Islet precursor cell (in vitro differentiated cells): ENCODE measurements around the gene MED13L.

Experiments used
- DNase-seq: peaks from one replicate; pipeline ENCODE4 v3.0.0-alpha.2; 2018

Gene MED13L

DNA sequence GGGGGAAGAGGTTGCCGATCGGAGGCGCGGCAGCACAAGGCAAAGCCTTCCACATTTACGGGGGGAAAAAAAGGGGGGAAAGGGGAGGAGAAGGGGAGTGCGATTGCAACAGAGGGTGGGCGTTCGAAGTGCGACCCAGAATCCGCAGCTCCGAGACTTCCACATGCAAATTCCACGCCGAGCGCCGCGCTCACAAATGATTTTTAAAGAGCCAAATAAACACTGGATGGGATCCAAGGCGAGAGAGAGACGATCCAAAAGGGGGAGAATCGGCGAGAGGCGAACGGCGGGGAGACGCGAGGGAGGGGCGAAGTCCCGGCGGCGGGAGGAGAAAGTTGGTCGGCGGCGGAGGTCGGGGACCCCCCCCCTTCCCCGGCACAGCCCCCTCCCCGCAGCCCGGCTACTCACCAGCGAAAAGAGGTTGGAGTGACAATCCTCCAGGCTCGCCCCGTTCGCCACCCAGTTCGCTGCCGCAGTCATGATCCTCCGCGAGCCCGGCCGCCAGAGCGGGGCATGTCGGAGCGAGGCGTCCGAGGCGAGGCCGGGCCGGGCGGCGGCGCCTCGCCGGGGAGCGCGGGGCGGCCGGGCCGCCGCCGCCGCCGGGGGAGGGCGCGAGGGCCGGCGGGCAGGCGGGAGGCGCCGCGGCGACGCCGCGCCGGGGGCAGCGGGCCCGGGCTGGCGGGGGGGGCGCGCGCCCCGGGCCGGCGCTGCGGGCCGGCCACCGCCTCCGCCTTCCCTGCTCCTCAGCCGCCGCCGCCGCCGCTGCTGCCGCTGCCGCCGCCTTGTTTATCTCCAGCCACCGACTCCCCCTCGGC is 634 bp downstream of the MED13L start:
- peak; percentile 92 for DNase-seq

DNA sequence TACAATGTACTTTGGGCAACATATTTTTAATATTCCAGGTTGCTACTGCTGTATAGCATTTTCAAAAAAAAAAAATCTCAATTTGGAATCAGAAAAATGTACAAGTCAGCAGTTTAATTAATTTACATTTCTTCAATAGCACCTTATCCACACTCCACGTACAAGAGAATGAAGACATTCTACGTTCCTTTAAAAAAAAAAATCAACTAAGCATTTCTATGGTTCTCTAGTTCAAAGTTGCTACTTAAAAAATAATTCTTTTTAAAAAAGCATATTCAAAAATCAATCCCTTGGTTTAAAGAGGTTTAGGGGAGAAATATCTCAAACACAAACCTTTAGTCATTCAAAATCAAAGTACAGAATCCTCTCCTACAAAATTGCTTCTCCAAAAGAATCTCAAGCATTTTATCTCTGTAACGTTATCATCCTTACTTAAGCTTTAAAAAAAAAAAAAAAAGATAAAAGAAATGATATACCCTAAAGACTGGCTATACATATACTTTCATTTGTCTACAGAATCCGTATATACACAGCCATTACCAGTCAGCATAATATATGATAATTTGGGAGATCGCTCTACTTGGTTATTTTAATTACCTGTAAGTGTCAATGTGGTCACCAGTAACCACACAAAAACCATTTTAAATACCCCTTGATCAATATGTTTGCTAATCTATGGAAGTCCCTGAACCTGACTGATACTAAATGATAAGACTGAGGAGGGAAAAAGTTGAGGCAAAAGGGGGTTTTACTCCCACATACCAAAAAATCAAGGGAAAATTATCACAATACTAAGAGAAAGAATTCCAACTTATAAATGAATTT is 2.7 kb downstream of the MED13L start:
- DNase-seq: no peak

DNA sequence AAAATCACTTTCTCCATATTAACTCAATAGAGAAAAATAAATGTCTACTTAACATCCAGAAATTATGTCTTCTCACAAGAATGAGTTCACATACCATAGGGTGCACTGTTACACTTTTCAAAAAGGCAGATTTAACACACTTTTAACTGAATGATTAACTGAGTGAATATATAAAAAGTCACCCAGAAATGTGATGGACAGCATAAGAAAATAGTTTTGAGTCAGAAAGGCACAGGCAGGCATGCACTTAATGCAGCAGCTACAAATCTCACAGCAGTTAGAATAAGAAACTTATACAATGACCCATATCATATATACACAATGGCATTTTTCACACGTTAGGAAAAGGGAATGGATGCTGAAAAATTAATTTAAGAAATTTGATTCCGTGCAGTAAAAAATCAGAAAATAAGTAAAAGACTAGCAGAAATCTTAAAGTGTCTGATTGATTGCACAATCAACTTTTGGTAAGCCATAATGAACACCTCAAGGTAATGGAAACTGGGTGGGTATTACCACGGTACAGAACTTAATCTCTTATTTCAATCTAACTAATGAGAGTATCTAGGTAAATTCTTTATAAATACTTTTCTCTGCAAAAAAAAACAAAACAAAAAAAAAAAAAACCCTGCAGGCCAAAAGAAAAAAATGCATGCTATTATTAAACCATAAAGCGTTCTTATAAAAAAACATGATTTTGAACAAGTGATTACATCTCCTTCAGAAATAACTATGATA is 3.5 kb downstream of the MED13L start:
- DNase-seq: no peak

DNA sequence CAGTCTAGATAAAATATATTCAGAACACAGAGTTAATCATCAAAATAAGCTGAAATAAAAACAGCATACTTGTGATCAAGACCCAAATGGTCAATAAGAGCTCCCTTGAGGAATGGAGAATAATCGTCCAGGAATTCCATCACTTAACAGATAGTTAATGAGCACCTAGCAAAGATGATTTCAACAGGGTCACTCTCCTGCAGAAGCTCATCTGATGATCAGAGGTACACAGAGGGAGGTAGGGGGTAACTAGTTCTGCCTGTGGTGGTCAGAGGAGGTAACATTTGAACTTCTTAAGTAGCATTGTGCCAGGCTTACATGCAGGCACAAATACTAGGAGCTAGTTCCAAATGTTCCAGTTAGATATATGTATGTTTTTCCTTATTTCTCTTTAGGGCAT is 9.5 kb downstream of the MED13L start:
- DNase-seq: no peak

DNA sequence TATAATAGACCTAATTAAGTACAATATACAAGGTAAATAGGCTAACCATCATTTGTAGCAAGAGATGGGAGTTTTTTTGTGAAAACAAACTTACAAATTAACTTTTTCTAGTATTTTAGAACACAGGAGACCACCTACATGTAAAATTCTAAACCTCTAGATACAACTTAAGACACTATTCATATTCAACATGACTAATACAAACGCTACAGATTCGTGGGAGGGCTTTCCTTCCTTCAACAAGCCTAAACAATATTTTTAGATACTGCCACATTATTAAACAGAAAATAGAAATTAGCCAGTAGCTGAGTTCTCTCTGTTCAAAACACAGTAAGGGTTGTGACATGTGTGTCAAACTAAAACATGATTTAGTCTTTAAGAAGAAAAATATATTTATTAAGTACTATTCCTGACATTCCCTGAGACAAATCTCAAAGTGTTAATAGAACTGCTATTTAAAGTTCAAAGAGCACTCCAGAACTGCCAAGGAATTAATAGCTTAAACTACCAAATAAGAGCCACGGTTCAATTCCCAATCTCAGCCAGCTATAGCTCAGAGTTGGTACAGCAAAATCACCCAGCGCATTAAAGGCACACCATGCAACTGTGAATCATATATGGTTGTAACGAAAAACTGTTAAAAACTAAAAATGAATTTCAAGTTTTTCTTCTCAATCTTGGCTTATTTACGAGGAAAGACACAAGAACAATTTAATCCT is 10.7 kb downstream of the MED13L start:
- no peak for DNase-seq

DNA sequence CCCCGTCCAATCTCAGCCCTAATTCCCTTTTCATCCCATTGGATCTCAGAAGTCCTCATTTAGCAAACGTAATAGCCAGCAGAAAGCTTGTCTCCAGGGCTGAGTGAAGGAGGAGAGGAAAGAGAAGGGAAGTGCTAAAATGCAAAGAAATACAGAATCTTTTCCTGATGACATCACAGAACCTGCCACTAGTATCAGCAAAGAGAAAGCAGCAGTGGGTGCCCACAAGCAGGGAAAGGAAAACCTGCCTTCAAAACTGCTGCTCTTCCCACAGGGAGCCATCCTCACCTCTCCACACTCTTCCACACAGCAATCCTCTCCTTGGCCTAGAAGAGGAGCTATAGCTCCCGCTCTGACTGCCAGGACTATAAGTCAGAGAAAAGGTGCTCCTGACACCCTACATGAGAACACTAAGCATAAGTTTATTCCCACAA is 11.3 kb downstream of the MED13L start:
- peak; percentile 75 for DNase-seq

DNA sequence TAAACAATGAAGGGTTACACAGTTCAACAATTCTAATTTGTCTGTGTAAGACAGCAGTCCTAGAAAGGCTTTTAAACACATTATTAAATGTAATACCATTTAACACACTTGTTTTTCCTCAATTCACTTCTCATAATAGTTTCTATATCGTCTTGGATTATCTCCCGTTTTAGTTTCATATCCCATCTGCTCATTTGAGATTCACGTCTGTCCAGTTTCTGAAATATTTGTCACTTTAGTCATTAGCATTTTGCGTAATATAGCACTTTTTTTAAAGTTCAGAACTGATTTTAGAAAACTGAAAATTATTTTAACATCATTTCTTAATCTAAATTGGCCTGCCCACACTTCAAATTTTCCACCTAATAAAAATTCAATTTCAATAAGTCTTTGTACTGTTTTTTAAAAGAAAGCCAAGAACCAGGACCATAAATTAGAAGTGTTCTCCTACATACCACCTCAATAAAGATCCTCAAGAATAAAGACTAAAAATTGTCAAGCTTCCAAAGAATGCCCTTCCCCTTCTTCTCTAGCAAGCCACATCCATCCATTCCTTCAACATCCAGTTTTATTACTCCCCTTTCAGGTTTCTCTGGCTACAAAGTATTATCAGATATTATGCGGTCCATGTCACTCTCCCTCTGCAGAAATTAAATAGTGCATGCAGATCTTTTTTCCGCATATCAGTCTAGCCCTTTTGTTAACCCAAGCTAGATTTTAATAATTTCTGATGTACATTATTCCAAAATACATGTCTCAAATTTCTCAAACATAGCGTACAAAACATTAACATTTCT is 11.9 kb downstream of the MED13L start:
- no peak for DNase-seq

DNA sequence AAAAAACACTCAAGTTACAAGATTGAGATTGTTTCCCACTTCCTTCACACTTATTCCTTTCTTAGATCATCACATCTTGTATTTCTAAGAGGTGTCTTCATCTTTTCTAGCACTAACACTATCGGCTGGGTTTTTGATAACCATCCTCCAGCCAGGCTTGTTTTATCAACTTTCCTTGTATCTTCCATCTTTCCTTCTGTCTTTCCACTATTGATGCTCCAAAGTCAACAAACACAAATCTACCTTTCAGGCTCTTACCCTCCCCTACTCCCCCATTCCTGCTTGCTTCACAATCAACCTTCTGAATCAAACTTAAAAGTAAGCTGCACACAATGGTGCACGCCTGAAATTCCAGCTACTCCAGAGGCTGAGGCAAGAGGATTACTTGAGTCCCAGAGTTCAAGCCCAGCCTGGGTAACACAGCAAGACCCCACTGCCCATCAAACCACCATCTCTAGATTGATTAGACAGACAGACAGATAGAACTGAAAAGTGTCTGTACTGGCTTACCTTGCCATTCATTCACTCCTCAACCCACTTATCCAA is 12.9 kb downstream of the MED13L start:
- no peak for DNase-seq

DNA sequence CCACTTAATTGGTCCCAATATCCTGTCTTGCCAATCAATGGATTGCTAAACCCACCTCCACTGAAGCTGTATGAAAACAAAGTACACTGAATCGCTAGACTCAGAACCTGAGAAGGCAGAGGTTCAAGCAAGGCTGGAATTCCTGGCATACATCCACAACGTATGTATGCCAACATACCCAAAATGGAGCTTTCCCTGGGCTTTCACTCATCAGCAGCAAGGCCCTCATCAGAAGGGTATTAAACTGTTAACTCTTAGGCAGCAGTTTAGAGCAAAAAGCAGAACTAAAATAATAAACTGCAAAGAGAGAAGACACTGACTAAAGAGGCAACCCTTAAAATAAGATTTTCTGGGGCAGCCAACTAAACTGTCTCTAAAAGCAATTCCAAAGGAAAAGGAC is 13.6 kb downstream of the MED13L start:
- DNase-seq: no peak

DNA sequence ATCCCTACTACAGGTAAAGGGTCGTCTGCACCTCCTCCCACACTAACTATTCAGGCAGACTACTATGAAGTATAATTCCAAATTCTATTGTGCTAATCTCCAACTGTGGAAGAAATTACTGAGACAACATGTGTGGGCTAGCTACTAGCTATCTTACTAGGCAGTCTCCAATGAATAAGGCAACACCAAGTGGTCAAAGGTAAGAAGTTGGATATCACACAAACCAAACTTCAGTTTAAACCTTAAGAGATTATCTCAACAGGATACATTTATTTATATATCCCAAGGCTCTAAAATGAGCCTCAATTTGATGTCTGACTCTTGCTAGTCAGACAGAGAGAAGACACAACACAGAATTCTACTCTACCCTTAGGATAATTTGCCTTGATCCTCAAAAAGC is 14.1 kb downstream of the MED13L start:
- DNase-seq: no peak

DNA sequence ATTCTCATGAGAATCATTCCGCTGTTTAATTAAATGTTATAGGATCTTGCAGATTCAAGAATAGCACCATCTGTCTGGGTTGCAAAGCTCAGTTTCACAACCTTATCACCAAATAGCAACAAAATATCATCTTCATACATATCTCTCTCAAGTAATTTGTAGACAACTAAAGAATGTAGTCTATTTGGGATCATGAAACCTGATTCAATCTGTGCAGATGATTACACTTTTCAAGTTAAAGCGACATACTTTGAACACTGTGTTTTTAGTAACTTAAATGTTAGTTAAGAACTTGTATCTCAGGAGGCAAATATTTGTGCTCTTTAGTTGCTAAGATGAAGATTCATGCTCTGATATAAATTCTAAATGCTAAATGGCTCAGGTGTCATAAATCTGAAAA is 14.8 kb downstream of the MED13L start:
- DNase-seq: no peak

DNA sequence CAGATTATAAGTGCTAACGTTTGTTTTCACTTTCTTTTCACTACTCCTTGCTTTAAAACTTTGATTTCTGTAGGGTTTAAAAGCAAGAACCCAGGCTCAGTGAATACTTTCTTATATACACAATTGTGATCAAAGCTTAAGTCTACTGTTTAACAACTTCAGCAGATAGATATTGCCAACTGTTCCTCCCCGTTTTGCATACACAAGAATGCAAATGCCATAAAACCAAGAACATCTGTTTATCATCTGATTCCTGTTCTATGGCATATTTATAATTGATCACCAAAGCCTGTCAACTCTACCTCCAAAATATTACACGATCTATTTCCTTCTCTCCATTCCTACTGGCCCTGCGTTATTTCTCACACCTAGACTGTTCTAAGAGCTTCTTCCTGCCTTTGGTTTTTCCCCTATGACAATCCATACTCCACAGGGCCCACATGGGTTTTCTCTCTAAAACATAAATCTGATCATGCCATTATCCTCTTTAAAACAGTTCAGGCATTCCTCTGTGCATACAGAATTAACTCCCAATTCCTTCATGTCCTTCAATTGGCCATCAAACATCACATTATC is 15.9 kb downstream of the MED13L start:
- no peak for DNase-seq

DNA sequence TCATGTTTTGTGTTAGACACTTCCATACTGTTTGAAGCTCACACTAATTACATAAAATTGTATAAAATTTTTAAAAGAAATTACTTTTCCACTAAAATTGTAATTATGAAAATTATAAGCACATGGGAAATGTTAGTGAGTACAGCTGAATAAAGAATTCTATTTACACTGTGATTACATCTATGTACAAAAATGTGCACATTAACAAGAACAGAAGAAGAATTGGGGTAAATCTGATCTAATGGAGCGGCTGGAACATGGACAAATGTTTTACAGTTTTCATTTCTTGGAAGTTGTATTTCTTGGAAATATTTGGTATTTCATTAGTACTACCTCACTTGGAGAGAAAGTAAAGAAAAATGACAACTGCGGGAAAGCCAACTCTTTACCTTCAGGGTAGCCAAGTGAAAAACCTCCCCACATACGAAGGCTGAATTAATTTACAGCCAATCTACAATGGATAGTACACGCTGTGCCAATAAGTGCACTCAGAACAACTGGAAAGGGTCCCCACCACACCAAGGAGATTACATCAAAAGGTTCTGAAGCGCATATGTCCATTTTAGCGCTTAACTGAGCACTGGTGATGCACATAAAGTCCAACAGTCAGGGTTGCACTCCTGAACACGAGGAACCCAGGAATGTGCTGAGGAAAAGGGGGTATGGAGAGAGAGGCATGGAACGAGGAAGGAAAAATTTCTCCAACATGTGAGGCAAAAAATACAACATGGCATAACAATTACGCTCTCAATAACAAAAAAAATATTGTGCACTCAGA is 17.5 kb downstream of the MED13L start:
- no peak for DNase-seq

DNA sequence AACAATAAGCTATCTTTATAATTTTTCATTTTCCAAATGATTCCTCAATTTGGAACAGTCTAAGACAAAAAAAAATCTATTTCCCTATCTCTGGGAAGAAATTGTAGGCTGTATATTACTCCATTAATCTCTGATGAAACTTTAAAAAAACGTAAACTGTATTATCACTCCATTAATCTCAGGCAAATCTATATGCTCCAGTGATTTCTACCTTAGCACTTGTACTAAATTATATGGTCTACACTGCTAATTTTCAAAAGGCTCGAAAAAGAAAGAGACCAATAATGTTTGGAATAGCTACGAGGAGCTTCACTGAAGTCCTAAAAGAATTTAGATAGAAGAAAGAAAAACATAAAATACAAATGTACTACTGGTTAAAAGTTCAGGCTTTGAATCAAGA is 19.7 kb downstream of the MED13L start:
- no peak for DNase-seq

DNA sequence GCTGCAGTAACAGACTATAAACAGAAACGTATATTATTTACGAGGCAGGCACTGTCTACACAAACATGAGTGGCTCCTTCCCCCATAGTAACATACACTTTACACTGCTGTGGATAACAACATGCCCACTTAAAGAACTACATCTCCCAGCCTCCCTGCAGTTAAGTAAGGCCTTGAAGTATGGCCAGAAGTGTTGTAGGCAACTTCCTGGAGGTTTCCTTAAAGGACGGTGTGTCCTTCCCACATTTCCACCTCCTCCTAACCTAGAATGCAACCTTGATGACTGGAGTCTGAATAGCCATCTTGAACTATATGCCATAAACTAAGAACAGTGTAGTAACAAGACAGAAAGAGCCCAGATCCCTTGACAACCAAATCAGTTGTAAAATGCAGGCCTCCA is 20.3 kb downstream of the MED13L start:
- DNase-seq: no peak

DNA sequence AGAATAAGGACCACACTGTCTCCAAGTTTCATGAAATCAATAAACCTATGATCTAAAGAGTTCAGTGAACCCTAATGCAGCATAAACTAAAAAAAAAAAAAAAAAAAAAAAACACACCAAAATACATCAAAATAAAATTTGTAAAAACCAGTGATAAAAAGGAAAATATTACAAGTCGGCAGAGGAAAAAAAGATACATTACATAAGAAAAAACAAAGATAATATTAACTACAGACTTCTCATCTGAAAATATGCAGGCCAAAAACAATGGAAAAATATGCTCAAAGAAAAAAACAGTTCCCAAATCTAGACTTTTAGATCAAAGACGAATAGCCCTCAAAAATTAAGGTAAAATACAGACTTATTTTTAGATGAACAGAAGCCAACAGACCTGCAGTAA is 27.6 kb downstream of the MED13L start:
- no peak for DNase-seq

DNA sequence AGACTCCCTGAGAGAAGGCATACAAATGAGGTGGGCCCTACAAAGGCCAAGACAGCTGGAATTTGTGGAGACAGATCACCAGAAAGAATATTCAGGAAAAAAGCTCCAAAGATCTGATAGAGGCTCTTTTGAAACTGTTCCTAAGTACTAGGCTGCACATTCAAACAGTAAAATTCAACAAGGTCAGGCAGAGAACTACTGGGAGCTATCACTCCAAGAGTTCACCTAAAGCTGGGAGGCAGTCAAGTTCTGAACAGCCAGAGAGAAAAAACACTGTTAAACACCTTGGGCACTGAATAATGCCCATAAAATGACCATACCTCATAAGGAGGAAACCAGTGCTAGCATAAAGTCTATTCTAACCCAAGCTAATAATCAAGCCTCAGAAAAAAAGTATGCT is 28.6 kb downstream of the MED13L start:
- no peak for DNase-seq

DNA sequence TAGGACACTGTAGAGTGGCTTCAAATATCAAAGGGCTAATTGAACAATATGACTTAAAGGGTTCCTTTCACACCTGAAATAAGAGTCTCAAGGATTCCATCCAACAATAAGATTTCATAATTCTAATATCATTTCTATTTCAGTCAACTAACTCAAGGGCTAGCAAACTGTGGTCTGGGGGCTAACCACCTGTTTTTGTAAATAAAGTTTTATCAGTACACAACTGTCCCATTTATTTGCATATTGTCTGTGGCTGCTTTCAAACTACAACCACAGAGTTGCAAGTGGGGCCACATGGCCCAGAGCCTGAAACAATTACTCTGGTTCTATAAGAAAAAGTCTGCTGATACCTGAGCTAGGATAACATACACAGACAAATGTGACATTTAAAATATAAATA is 29.1 kb downstream of the MED13L start:
- no peak for DNase-seq

DNA sequence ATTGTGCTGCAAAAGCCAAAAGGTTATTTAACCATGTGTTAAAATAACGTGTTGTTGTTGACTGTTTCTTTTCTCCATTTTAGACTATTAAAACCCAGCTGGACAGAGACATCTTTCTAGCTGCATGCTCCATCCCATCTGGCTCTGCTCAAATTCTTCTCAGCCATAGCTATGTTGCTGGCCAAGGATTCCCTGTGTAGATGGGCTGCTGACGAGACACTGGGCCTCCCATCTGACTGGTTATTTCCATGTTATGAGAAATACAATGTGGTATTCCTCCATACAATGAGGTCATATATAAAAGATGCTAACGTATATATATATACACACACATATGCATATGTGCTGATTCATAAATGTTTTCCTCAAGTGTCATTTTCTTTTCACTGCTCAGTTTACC is 30.1 kb downstream of the MED13L start:
- DNase-seq: no peak

DNA sequence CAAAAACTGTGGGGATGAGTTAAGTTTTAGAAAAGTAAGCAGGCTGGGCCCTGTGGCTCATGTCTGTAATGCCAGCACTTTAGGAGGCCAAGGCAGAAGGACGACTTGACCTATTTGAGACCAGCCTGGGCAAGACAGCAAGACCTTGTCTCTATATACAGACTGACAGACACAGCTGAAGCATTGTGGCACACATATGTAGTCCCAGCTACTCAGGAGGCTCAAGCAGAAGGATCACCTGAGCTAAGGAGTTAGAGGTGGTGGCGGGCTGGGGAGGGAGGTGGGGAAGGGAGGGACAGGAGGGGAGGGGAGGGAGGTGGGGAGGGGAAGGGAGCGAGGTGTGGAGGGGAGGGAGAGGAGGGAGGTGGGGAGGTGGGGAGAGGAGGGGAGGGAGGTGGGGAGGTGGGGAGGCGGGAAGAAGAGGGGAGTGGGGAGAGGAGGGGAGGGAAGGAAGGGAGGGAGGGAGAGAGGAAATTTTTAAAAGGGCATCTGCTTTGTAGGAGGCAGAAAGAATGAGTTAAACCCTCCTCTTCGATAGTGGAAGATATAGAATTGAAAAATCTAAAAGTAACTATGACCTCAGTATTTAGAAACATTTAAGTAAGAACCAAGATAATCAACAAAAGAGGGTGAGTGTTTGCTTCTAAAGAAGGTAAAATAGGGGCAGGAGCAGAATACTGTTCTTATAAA is 30.9 kb downstream of the MED13L start:
- no peak for DNase-seq
